Myocyte (in vitro differentiated cells): Measurements from ENCODE around the gene AURKAIP1. TPM values are rescaled to one million over a fixed set of nuclear protein-coding genes. Genes with fewer than 3 reads are reported as not detected.
"Not testable (repeated sequence)": the region's sequence is repeated elsewhere in the genome, so short reads cannot be mapped to it uniquely, and the experiment has no call there.

Experiments used
- DNase-seq: peaks from one replicate; pipeline ENCODE4 v3.0.0-alpha.2; 2012; ENCODE audit warnings: low read depth
- total RNA-seq: library from RNA; depleted of rRNA; stranded (reverse); fragments of >200 nt; gene quantifications from 2 replicates; pipeline ENCODE4 v1.2.3, GENCODE V29; 2014

Gene AURKAIP1
- total RNA-seq, 1 donor from 2014 or later = 198 TPM

DNA sequence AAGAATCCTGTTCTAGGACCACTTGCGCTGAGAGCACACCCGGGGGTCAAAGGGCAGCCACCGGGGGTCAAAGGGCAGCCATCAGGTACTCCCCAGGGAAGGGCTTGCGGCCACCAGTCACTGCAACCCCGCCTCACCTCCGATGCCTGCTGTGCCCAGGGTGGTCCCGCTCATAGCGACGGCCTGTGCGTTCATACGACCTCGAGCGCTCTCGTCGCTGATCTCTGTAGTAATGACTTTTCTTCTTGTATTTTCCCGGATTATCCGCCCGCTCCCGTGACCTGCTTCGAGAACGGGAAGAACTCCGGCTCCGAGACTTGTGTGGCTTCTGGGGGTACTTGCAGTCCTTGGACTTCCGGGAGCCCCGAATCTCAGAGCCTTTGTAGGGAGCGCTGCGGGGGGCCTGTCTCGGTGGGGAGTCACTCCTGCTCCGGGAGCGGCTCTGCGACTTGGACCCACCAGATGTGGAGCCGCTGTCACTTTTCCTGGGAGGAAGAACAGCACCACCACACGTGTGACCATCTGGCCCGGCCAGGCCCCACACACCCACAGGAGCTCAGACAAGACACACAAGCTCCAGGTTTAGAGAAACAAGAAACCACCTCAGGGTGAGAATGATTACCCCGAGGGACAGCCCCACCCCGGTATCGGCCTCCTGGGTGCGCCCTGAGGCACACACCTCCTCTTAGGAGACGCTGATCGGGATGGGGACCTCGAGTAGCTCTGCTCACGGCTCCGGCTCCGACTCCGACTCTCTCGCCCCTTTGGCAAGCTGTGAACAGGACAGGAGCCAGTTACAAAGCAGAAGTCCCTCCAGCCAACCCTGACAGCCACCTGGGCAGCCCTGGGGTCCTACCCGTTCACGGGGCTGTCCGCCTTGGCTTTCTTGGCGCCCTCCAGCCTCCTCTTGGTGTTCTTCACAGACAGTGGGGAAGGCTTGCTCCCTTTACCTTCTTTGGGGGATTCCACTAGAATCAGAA lies 12.4 kb upstream of the AURKAIP1 start:
- DNase-seq = no peak

DNA sequence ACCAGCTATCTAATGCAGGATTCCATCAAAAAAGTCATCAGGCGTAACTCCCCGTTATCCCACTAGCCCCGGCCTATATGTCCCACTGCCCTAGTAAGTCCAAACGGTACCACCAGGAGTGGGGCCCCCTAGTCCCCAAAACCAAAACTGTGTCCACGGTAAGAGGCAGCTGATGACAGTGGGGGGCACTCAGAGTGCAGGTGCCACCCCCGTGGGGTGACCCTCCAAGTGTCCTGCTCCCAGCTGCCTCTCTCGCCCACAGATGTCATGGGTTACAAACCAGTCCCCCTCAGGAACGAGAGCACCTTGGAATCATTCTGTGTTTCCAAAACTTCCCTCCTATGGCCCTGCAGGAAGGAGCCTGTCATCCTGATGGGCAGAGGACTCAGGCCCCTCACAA lies 10.9 kb upstream of the AURKAIP1 start:
- no peak for DNase-seq

DNA sequence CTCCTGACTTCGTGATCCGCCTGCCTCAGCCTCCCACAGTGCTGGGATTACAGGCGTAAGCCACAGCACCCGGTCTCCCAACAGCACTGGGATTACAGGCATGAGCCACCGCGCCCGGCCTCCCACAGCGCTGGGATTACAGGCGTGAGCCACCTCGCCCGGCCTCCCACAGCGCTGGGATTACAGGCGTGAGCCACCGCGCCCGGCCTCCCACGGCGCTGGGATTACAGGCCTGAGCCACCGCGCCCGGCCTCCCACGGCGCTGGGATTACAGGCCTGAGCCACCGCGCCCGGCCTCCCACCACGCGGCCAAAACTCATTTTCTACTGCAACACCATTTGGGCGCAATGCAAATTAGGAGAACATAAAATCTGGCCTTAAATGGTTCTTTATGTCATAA lies 10.3 kb upstream of the AURKAIP1 start:
- DNase-seq = not testable (repeated sequence)

DNA sequence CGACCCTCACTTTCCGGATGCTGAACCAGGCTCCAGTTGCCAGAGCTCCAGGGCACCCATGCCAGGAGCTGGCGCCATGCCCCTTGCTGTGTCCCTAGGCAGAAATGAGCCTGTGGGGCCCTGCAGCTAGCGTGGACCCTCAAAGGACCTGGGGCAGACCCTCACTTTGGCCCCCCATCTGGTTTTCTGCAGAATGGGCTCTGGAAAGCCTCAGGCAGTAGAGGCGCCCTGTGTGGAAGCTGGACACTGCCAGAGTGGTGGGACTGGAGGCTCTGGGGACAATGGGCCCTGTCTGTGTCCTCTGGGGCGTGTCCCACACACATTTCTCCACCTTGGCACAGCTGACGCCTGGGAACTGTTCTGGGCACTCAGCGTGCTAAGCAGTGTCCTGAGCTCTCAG lies 6.3 kb upstream of the AURKAIP1 start:
- no peak for DNase-seq

DNA sequence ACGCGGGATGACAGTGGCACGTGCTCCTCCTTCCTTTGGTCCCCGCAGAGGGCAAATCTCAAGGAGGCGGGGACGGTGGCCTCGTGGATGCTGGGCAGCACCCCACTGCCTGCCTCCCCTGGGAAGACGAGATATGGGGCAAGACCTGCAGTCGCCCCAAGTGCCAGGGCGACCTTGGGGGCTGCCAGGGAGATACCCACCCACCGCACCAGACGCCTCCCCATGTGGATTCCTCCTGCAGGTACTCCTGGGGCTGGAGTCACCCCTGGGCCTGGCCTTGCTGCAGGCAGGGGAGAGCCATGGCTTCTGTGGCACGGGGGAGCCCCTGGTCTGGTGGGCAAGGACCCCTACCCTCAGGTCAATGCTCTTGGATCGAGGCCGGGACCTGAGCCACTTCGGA lies 5.9 kb upstream of the AURKAIP1 start:
- no peak for DNase-seq

DNA sequence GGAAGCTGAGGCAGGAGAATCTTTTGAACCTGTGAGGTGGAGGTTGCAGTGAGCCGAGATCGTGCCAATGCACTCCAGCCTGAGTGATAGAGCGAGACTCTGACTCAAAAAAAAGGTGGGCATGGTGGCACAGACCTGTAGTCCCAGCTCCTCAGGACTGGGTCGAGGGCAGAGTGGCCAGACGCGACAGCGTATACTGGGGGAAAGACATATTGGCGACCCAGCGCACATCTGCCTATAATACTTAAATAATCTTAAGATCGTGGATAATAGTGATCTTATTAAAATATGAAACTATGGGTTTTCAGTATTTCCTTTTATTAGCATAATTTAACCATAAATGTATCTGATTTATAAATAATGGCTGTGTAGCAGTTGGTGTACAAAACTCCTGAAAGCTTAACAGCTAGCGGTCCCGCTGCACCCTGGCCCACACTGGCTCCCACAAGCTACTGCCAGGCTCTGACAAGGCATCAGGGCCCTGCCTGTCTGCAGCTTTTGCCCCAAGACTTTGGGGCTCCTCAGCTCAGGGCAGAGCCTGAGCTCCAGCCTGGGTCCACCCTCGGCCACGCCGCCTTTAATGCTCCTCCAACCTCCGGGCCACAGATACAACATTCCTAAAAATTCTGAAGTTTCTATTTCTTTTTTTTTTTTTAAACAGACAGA lies 2.7 kb upstream of the AURKAIP1 start:
- no peak for DNase-seq

DNA sequence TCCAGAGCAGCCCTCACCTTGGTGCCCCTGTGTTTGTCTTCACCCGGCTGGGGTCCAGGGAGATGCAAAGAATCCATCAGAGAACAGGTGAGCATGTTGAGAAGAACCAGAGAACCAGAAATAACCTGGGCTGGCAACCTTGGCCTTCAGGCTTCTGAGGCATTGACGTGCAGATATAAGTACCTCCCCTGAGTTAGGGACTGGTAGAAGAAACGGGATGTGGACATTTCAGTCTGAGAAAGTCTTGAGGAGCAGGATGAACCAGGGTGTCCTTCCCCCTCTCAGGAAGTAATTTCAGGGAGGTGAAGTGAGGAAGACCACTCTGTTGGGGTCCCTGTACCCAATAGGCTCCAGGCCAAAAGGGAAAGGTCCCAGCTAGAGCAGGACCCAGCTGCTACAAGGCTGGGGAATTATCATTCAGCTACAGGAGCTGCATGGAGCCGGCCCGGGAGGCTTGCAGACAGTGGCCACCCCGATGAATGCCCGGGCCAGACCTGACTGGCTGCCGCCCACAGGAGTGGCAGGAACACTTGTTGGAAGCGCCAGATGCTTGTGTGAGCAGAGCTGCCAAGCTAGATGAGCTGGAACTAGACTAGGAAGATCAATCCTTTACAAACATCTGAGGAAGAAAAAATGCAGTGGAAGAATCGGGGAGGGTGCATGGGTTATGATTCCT lies 1.7 kb upstream of the AURKAIP1 start:
- DNase-seq = peak; percentile 24

DNA sequence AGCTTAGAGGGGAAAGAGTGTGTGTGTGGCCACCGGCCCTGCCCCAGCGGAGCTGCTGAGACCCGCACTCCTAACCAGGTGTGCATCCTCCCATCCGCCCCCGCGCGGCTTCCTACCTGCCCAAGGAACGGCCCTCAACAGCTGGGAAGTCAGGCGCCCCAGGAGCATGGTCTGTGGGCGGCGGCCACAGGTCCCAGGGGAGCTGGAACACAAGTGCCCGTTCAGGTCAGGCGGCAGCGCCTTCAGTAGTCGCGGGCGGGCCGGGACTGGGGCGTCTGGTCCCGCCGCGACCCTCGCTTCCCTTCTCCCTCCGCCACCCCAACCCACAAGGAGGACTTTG lies 448 bp downstream of the AURKAIP1 start:
- peak; percentile 34 for DNase-seq

DNA sequence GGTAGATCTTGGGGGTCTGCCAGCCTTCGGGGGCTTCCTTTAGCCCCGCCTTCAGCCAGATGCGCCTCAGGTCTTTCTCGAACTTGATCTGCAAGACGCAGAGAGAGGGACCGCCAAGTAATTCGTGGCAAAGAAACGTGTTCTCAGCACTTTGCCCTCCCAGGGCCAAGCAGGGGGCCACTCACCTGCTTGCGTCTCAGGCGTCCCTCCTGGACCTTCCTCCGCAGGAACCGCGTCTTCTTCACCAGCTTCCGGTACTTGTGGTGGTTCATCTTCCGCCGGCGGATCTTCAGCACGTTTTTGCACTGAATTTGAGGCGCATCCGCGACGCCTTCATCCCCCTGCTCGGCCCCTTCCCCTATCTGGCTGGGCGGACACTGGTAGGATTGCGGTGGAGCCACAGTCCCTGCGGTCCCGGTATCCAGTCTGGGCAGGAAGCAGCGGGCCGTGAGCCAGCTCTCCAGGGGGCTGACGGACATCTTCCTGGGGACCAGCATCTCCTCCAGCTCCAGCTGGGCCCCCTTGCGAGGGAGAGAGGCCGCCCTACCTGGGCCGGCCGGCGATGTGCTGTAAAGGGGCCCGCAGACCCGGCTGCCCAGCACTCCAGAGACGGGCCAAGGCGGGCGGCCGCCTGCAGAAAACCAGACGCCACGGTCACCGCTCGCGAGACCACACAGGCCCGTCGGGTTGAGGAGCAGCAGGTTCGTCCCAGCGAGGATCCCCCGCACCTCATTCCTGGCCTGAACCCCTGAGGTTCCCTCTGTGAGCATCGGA lies 1.0 kb downstream of the AURKAIP1 start:
- DNase-seq = no peak

DNA sequence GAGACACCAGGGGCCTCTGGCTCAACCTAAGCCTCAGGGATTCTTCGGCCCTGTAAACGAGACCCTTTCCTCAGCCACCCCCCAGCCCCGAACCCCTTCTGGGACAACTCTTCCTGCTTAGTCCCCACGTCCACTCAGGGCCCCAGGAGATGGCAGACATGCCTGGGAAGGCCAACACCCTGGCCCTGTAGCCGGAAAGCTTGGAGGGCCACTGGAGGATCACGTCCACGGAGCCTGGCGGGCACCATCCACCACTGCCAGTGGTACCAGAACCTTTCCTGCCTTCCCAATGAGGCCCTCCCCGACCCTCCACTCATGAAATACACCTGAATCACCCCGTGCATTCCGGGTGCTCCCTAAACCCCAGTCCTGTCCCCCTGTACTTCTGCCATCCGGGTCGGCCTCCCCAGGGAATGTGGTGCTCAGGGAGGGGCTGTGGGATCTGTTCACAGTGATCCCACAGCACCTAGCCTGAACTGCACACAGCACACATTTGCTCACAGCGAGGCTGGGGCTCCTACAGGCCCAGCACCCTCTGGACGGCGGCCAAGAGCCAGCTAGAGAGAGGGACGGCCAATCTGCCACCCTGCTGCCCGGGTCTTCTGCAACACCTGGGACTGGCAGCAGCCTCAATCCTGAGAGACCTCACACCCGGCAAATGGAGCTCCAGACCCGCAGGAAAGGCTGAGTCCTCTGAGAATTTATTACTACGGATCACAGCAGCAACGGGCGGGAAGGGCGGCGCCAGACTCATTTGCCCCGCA lies 1.8 kb downstream of the AURKAIP1 start:
- DNase-seq = no peak

DNA sequence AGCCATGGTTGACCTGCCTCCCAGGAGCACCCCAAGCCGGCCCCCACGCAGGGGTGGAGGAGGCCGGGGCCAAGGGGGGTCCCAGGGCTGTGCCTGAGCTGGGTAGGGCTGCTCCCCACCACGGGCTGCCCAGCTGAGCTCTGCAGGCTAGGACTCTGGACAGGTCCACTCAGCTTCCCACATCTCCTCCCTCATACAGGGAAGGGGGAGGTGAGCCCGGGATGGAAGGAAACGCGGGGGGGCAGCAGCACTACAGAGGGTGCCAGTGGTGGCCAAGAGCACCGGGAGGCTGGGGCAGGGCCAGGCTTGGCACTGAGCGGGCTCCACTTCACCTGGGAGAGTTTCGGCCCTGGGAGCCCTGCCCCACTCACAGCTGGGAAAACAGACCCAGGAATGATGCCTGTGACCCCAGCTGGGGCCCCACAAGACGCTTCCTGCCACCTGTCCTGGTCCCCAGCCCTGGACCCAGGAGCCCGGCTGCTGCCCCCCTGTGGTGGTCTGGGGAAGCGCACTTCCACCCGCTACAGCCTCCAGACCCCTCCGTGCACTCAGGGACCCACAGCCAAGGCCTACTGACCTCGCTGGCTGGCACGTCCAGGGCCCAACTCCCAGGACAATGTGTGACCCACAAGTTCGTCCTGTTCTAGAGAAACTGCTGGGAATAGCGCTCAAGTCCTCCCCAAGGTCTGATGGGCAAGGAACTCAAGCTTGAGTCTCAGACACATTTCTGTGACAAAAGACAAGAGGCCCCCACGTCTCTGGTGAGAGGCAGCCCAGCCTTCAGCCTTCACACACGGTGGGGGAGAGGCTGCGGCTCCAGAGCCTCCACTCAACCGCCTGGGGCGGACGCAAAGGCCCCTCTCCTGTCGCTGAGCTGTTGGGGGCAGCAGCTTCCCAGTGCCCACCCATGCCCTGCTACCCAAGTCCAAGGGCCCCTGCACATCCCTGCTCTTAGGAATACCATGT lies 3.0 kb downstream of the AURKAIP1 start:
- DNase-seq = peak; percentile 80

DNA sequence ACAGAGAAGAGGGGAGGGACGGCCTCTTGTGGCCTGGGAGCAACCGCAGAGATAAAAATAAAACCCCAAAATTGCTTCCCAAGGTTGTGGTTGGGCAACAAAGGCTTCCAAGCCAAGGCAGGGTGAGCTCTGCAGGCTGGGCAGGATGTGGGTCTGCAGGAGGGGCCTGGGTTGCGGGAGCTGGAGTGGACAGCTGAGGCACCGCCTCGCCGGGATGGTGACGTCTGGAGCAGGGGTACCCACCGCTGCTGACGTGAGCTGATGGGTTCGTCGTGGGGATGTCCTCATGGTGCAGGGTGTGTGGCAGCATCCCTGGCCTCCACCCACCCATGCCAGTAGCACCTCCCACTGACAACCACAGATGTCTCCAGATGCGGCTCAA lies 3.7 kb downstream of the AURKAIP1 start:
- DNase-seq = peak; percentile 97

DNA sequence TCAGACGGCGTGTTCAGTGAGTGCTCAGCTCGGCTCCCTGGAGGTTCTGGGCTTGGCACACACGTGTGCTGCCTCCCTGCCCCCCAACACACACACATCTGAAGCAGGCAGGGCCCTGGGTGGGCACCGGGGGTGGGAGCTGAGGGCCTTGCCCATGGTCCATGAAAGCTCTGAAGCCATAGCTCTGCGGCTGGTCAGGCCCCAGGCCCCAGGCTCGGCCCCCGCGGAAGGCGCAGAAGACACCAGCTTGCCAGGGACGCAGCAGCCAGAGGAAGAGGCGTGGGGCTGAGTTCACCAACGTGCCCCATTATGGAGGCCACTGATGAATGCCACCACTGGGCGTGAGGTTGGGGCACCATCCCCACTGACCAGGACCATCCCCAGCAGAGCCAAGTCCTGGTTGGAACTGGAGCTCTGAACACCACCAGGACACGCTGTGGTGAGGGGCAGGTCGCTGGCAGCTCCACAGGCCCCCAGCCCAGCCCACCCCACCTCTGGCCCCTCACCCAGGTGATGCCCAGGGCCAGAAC lies 4.2 kb downstream of the AURKAIP1 start:
- DNase-seq = no peak

DNA sequence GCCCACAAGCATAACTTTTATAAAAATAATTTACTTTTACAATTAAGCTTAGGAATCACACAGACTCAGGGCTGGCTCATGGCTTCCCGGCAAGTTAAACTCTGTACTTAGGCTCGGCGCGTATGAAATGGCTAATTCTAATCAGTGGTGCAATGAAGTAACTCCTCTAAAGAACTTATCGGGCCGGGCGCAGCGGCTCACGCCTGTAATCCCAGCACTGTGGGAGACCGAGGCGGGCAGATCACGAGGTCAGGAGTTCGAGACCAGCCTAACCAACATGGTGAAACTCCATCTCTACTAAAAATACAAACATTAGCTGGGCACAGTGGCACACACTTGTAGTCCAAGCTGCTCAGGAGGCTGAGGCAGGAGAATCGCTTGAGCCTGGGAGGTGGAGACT lies 4.9 kb downstream of the AURKAIP1 start:
- DNase-seq = not testable (repeated sequence)

DNA sequence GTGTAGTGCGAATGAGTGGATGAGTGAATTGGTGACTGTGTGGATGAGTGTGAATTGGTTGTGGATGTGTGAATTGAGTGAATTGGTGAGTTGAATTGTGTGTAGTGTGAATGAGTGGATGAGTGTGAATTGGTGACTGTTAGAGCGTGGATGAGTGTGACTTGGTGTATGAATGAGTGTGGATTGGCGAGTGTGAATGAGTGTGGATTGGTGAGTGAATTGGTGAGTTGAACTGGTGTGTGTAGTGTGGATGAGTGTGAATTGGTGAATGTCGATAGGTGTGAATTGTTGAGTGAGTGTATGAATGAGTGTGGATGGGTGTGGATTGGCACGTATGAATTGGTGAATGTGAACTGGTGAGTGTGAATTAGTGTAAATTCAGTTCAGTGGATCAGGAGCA lies 7.7 kb downstream of the AURKAIP1 start:
- no peak for DNase-seq

DNA sequence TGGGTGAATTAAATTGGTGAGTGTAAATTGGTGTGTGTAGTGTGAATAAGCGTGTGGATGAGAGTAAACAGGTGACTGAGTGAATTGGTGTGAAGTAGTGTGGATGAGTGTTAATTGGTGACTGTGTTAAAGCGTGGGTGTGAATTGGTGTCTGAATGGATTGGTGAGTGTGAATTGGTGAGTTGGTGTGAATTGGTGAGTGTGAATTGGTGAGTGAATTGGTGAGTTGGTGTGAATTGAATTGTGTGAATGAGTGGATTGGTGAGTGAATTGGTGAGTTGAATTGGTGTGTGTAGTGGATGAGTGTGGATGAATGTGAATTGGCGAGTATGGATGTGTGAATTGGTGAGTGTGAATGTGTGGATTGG lies 8.3 kb downstream of the AURKAIP1 start:
- DNase-seq = no peak

DNA sequence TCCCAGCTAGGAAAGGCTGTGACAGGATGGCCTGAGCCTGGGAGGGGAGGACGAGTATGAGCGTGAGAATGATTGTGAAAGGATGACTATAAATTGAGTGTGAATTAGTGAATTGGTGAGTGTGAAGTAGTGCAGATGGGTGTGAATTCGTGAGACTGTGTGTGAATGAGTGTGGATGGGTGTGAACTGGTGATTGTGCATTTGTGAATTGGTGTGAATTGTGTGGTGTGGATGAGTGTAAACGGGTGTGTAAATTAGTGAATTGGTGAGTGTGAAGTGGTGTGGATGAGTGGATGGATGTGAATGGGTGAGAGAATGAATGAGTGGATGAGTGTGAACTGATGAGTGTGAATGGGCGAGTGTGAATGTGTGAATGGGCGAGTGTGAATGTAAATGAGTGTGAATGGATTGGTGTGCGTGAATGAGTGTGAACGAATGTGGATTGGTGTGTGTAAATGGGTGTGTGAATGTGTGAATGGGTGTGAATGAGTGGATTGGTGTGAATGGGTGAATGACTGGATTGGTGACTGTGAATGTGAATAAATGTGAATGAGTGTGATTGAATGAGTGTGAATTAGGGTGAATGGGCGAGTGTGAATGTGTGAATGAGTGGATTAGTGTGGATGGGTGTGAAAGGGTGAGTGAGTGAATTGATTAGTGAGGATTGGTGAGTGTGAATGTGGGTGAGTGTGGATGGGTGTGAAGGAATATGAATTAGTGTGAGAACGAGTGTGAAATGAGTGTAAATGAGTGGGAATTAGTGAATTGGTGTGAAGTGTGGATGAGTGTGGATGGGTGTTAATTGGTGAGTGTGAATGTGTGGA lies 8.9 kb downstream of the AURKAIP1 start:
- DNase-seq = no peak

DNA sequence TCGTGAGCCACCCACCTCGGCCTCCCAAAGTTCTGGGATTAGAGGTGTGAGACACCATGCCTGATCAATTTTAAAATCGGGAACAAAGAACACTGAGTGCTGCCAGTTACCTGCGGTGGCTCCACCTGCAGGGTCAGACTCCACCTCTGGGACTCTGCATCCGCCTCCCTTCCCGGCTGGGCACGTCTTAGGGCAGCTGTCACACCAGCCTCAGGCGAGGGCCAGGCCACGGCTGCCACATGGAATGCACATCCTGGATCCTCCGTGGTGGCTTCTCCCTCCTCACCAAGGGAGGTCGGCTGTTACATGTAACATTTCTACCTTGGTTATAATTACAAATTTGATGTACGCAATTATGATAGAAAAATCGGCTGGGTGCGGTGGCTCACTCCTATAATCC lies 10.7 kb downstream of the AURKAIP1 start:
- peak; percentile 54 for DNase-seq
